HCT116 (cell line): ENCODE measurements around the gene SPI1. TPM values are rescaled to one million over a fixed set of nuclear protein-coding genes. Genes with fewer than 3 reads are reported as not detected.

Source experiments
- ATAC-seq: fragments of 200-7000 bp; cut with Tn5 transposase; 2 replicates; pipeline ENCODE4 v1.9.1; 2020; ENCODE audit warnings: mild to moderate bottlenecking, moderate library complexity
- BruUV-seq: library from RNA; stranded (reverse); fragments of 400-500 nt; replicated peaks from 2 replicates; lab custom pipeline; 2021; lab: Mats Ljungman, UMichigan
- CTCF ChIA-PET: fragments of 300-600 bp; sonication (Branson Sonifier 250); formaldehyde crosslinking; loops from one replicate; lab custom pipeline; 2021; ENCODE audit warnings: antibody characterized with exemption; lab: Charles Lee
- POLR2A ChIA-PET: fragments of 300-600, 350-600 bp; sonication (Branson Sonifier 250); formaldehyde crosslinking; loops from one replicate; lab custom pipeline; 2021; ENCODE audit warnings: antibody characterized with exemption; lab: Charles Lee
- RAD21 ChIA-PET, 2 experiments: fragments of 300-600 bp; sonication (Branson Sonifier 250); formaldehyde crosslinking; loops; one replicate each; lab custom pipeline; 2023; ENCODE audit warnings: low total read pairs in 2 of 2; ENCODE audit not compliant: uncharacterized antibody in 2 of 2, unreplicated experiment in 2 of 2, low non-redundant PET in 1 of 2; lab: Charles Lee
- DNase-seq: peaks from one replicate; pipeline ENCODE4 v3.0.0-alpha.2; 2010; ENCODE audit warnings: low read depth, low spot score
- H2AFZ ChIP-seq: fragments of 200-600 bp; shearing (Covaris generic), sonication (generic); 2 replicates; pipeline ENCODE4 v1.6.1; 2017; ENCODE audit warnings: low read depth, mixed run types, mixed read lengths, antibody characterized with exemption, low read length; ENCODE audit not compliant: poor library complexity, severe bottlenecking
- H3K27ac ChIP-seq: 2 replicates; pipeline ENCODE4 v1.5.1; 2012; ENCODE audit warnings: low read depth, low read length
- H3K27me3 ChIP-seq: fragments of 200-600 bp; sonication (generic); 2 replicates; pipeline ENCODE4 v1.6.1; 2016; ENCODE audit warnings: mixed run types, low read length, mixed read lengths; ENCODE audit not compliant: insufficient read depth
- H3K36me3 ChIP-seq, 2 experiments: fragments of 200-500 bp in 1 of 2; fragments of 200-600 bp in 1 of 2; sonication (Bioruptor generic) in 1 of 2; sonication (generic) in 1 of 2; 2 replicates each; pipeline versions ENCODE4 v1.5.1 to v1.6.1; 2014 to 2016; ENCODE audit warnings: low read length in 2 of 2, inconsistent platforms in 1 of 2, mixed read lengths in 1 of 2, mixed run types in 1 of 2; ENCODE audit not compliant: insufficient read depth in 2 of 2, control insufficient read depth in 1 of 2
- H3K4me1 ChIP-seq, 2 experiments: fragments of 200-600 bp in 1 of 2; sonication (generic) in 1 of 2; 2 replicates each; pipeline versions ENCODE4 v1.5.1 to v1.6.1; 2012 to 2017; ENCODE audit warnings: low read length in 2 of 2, inconsistent platforms in 1 of 2, mild to moderate bottlenecking in 1 of 2, mixed read lengths in 1 of 2, mixed run types in 1 of 2, moderate library complexity in 1 of 2; ENCODE audit not compliant: insufficient read depth in 2 of 2, control insufficient read depth in 1 of 2
- H3K4me2 ChIP-seq: fragments of 200-600 bp; sonication (generic); 2 replicates; pipeline ENCODE4 v1.6.1; 2017; ENCODE audit warnings: mixed run types, low read length, mixed read lengths
- H3K4me3 ChIP-seq, 2 experiments: fragments of 200-600 bp in 1 of 2; sonication (generic) in 1 of 2; replicated peaks in 1 of 2; 2 replicates each; pipeline ENCODE4 v1.5.1; 2011 to 2016; ENCODE audit warnings: low read length in 2 of 2, control low read depth in 1 of 2, low read depth in 1 of 2, mild to moderate bottlenecking in 1 of 2, mixed read lengths in 1 of 2, mixed run types in 1 of 2
- H3K79me2 ChIP-seq: fragments of 200-600 bp; sonication (generic); 2 replicates; pipeline ENCODE4 v1.6.1; 2017; ENCODE audit warnings: mild to moderate bottlenecking, mixed run types, low read length, moderate library complexity, mixed read lengths; ENCODE audit not compliant: insufficient read depth
- H3K9ac ChIP-seq: fragments of 200-600 bp; sonication (generic); 2 replicates; pipeline ENCODE4 v1.6.1; 2016; ENCODE audit warnings: low read length, mixed read lengths
- H3K9me2 ChIP-seq: fragments of 200-600 bp; sonication (generic), shearing (Covaris generic); 2 replicates; pipeline ENCODE4 v1.6.1; 2017; ENCODE audit warnings: mixed run types, mild to moderate bottlenecking, moderate library complexity; ENCODE audit not compliant: insufficient read depth
- H3K9me3 ChIP-seq, 2 experiments: fragments of 200-500 bp in 1 of 2; fragments of 200-600 bp in 1 of 2; sonication (Bioruptor generic) in 1 of 2; sonication (generic) in 1 of 2; 2 replicates each; pipeline ENCODE4 v1.6.1; 2014 to 2017; ENCODE audit warnings: low read length in 2 of 2, mixed read lengths in 2 of 2, inconsistent platforms in 1 of 2, low read depth in 1 of 2, mild to moderate bottlenecking in 1 of 2, mixed run types in 1 of 2, moderate library complexity in 1 of 2; ENCODE audit not compliant: control insufficient read depth in 1 of 2, insufficient read depth in 1 of 2
- H4K20me1 ChIP-seq: fragments of 200-600 bp; sonication (generic), shearing (Covaris generic); 2 replicates; pipeline ENCODE4 v1.6.1; 2017; ENCODE audit warnings: mixed run types, mild to moderate bottlenecking, moderate library complexity; ENCODE audit not compliant: insufficient read depth
- CBX3 ChIP-seq: IDR thresholded peaks from 2 replicates; pipeline ENCODE4 v1.6.1; 2012; ENCODE audit warnings: low read depth
- EGR1 ChIP-seq: IDR thresholded peaks from 2 replicates; pipeline ENCODE4 v1.6.1; 2012; ENCODE audit warnings: low read depth
- ELF1 ChIP-seq: IDR thresholded peaks from 2 replicates; pipeline ENCODE4 v1.6.1; 2012; ENCODE audit warnings: low read depth, borderline replicate concordance
- EZH2 ChIP-seq: fragments of 200-600 bp; sonication (generic); IDR thresholded peaks from 2 replicates; pipeline ENCODE4 v1.6.1; 2017; ENCODE audit warnings: antibody characterized with exemption, mixed run types
- EZH2phosphoT487 ChIP-seq: fragments of 200-600 bp; IDR thresholded peaks from 2 replicates; pipeline ENCODE4 v1.6.1; 2018; ENCODE audit warnings: antibody characterized with exemption, borderline replicate concordance
- FOSL1 ChIP-seq: IDR thresholded peaks from 2 replicates; pipeline ENCODE4 v1.6.1; 2012; ENCODE audit warnings: low read depth
- JUND ChIP-seq: IDR thresholded peaks from 2 replicates; pipeline ENCODE4 v1.6.1; 2012
- MAX ChIP-seq: IDR thresholded peaks from 2 replicates; pipeline ENCODE4 v1.6.1; 2012
- RAD21 ChIP-seq: IDR thresholded peaks from 2 replicates; pipeline ENCODE4 v1.6.1; 2012; ENCODE audit warnings: low read depth, mild to moderate bottlenecking
- SIN3A ChIP-seq: IDR thresholded peaks from 2 replicates; pipeline ENCODE4 v1.6.1; 2012; ENCODE audit warnings: low read depth
- SP1 ChIP-seq: IDR thresholded peaks from 2 replicates; pipeline ENCODE4 v1.6.1; 2012; ENCODE audit warnings: low read depth
- SRF ChIP-seq: IDR thresholded peaks from 2 replicates; pipeline ENCODE4 v1.6.1; 2012; ENCODE audit warnings: low read depth
- TCF7L2 ChIP-seq: IDR thresholded peaks from 2 replicates; pipeline ENCODE4 v1.7.0; 2011; ENCODE audit warnings: borderline replicate concordance, inconsistent platforms; ENCODE audit not compliant: insufficient read depth, insufficient read length; ENCODE audit errors: extremely low read depth
- YY1 ChIP-seq: IDR thresholded peaks from 2 replicates; pipeline ENCODE4 v1.6.1; 2011; ENCODE audit warnings: low read length, low read depth, moderate library complexity, mild to moderate bottlenecking; ENCODE audit not compliant: insufficient replicate concordance; ENCODE audit errors: extremely low read depth
- ZFX ChIP-seq: fragments of 450-650 bp; IDR thresholded peaks from 2 replicates; pipeline ENCODE4 v1.6.1; 2017
- ZNF274 ChIP-seq: fragments of 200-500 bp; sonication (Bioruptor generic); IDR thresholded peaks from 2 replicates; pipeline ENCODE4 v1.6.1; 2014; ENCODE audit warnings: mild to moderate bottlenecking, low read depth, low read length, inconsistent platforms
- intact Hi-C: fragments of 100-400 bp; cut with micrococcal nuclease; formaldehyde crosslinking; loops from 2 replicates; pipeline ENCODE4 v1.10.0; 2022
- total RNA-seq: library from RNA; stranded (reverse); gene quantifications from one replicate; pipeline ENCODE4 v1.2.1, GENCODE V29; 2021; ENCODE audit not compliant: unreplicated experiment
- TF ChIP-seq, protein P1 (sequence below): IDR thresholded peaks from 2 replicates; pipeline ENCODE4 v1.6.1; 2012
- TF ChIP-seq, protein P2 (sequence below): IDR thresholded peaks from 2 replicates; pipeline ENCODE4 v1.6.1; 2012; ENCODE audit warnings: low read depth
- TF ChIP-seq, protein P3 (sequence below), 3 experiments: fragments of 200-600 bp in 1 of 3; sonication (generic) in 1 of 3; IDR thresholded peaks in 2 of 3; conservative IDR thresholded peaks in 1 of 3; 2 replicates each; pipeline ENCODE4 v1.5.1; 2012 to 2017; ENCODE audit warnings: low read depth in 2 of 3, low read length in 2 of 3, antibody characterized with exemption in 1 of 3, borderline replicate concordance in 1 of 3, control low read depth in 1 of 3, mild to moderate bottlenecking in 1 of 3, mixed read lengths in 1 of 3, mixed run types in 1 of 3, moderate library complexity in 1 of 3; ENCODE audit not compliant: insufficient read depth in 1 of 3

Gene SPI1
- total RNA-seq, 1 experiment from 2014 or later = 0.32 TPM

- no peak for TF ChIP-seq FOSL1
- no peak for TF ChIP-seq TCF7L2
- no peak for TF ChIP-seq SIN3A
- TF ChIP-seq EGR1 = no peak
- no peak for TF ChIP-seq SRF
- no peak for TF ChIP-seq EZH2
- no peak for TF ChIP-seq RAD21
- TF ChIP-seq ZFX = no peak
- TF ChIP-seq ZNF274 = no peak
- TF ChIP-seq, protein P1, sequence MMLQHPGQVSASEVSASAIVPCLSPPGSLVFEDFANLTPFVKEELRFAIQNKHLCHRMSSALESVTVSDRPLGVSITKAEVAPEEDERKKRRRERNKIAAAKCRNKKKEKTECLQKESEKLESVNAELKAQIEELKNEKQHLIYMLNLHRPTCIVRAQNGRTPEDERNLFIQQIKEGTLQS = no peak
- TF ChIP-seq ELF1 = no peak
- TF ChIP-seq EZH2phosphoT487 = no peak
- TF ChIP-seq, protein P2, sequence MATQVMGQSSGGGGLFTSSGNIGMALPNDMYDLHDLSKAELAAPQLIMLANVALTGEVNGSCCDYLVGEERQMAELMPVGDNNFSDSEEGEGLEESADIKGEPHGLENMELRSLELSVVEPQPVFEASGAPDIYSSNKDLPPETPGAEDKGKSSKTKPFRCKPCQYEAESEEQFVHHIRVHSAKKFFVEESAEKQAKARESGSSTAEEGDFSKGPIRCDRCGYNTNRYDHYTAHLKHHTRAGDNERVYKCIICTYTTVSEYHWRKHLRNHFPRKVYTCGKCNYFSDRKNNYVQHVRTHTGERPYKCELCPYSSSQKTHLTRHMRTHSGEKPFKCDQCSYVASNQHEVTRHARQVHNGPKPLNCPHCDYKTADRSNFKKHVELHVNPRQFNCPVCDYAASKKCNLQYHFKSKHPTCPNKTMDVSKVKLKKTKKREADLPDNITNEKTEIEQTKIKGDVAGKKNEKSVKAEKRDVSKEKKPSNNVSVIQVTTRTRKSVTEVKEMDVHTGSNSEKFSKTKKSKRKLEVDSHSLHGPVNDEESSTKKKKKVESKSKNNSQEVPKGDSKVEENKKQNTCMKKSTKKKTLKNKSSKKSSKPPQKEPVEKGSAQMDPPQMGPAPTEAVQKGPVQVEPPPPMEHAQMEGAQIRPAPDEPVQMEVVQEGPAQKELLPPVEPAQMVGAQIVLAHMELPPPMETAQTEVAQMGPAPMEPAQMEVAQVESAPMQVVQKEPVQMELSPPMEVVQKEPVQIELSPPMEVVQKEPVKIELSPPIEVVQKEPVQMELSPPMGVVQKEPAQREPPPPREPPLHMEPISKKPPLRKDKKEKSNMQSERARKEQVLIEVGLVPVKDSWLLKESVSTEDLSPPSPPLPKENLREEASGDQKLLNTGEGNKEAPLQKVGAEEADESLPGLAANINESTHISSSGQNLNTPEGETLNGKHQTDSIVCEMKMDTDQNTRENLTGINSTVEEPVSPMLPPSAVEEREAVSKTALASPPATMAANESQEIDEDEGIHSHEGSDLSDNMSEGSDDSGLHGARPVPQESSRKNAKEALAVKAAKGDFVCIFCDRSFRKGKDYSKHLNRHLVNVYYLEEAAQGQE = no peak
- TF ChIP-seq MAX = no peak
- no peak for TF ChIP-seq SP1
- TF ChIP-seq YY1 = no peak
- TF ChIP-seq, protein P3, sequence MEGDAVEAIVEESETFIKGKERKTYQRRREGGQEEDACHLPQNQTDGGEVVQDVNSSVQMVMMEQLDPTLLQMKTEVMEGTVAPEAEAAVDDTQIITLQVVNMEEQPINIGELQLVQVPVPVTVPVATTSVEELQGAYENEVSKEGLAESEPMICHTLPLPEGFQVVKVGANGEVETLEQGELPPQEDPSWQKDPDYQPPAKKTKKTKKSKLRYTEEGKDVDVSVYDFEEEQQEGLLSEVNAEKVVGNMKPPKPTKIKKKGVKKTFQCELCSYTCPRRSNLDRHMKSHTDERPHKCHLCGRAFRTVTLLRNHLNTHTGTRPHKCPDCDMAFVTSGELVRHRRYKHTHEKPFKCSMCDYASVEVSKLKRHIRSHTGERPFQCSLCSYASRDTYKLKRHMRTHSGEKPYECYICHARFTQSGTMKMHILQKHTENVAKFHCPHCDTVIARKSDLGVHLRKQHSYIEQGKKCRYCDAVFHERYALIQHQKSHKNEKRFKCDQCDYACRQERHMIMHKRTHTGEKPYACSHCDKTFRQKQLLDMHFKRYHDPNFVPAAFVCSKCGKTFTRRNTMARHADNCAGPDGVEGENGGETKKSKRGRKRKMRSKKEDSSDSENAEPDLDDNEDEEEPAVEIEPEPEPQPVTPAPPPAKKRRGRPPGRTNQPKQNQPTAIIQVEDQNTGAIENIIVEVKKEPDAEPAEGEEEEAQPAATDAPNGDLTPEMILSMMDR (IDR thresholded peaks at IDR 0.05 in 2 of 3, conservative IDR thresholded peaks at IDR 0.05 in 1 of 3; ENCODE audit: borderline replicate concordance in 1 of 3, insufficient read depth in 1 of 3, low read depth in 2 of 3, low read length in 2 of 3) = no peak
- no peak for TF ChIP-seq CBX3
- TF ChIP-seq JUND = no peak
- TF ChIP-seq, all 23 proteins: peak for 0
- Histone ChIP-seq H3K9ac (no peak overlapping the region), H3K9me2 (no peaks in the 10 kb centered on the region), H2AFZ (no peak overlapping the region), H3K4me1 (peaks cover 0 to 13% of the 10 kb centered on the region in 2 experiments; a peak in 2 of 4 replicates), H3K9me3 (no peaks in the 10 kb centered on the region), H3K4me3 (0 out of 4 replicates have a peak overlapping the region, but pooled peaks of 1 of the 2 experiments have one; percentile 42), H3K27me3 (no peaks in the 10 kb centered on the region), H3K4me2 (no peak overlapping the region), H4K20me1 (no peaks in the 10 kb centered on the region), H3K36me3 (no peaks in the 10 kb centered on the region), H3K79me2 (no peaks in the 10 kb centered on the region), H3K27ac (no peak overlapping the region)
- DNase-seq (no peak), ATAC-seq (no peak)
- no TSS peak for BruUV-seq
- ChIA-PET CTCF (no interaction called here), POLR2A (no interaction called here), RAD21 (no interaction called here)
- intact Hi-C loops = loop anchor here (10.0 kb wide), 1 partner anchor 102 kb away; the partner anchor contains the start of gene NR1H3
Observed at GRCh38 chr11:47356129-47356997, 22.0 kb downstream of the SPI1 start.
